Measurements from ENCODE around the gene BRSK1.

- TF ChIP-seq CTCF (IDR thresholded peaks at IDR 0.05) (no peak), ZFX (IDR thresholded peaks at IDR 0.05; ENCODE audit: borderline replicate concordance) (no peak)
Observed at GRCh38 chr19:55248166-55248675, 35.6 kb upstream of the BRSK1 start.

Measured in 22Rv1 (cell line).